Cardiac septum (tissue), 1 donor: ENCODE data around the gene FBXL3. TPM values are rescaled to one million over a fixed set of nuclear protein-coding genes. Genes with fewer than 3 reads are reported as not detected.
"Not testable (repeated sequence)": the region's sequence is repeated elsewhere in the genome, so short reads cannot be mapped to it uniquely, and the experiment has no call there.

Experiments used
- DNase-seq: peaks from one replicate; pipeline ENCODE4 v3.0.0-alpha.2; 2020; ENCODE audit warnings: low spot score
- intact Hi-C: fragments of 100-400 bp; cut with DNase I; formaldehyde crosslinking; loops from one replicate; pipeline ENCODE4 v1.14.0; 2022
- total RNA-seq: library from RNA; stranded (reverse); fragmentation: NEBNext Ultra II Directional; extraction: Animal tissue kit (Norgen Biotek cat#: 25700); gene quantifications from one replicate; pipeline ENCODE4 v1.2.1, GENCODE V29; 2021
- donor health status: DM: no; HTN: no; CAD: no.

Gene FBXL3
- total RNA-seq, 1 donor from 2014 or later = 35.1 TPM

DNA sequence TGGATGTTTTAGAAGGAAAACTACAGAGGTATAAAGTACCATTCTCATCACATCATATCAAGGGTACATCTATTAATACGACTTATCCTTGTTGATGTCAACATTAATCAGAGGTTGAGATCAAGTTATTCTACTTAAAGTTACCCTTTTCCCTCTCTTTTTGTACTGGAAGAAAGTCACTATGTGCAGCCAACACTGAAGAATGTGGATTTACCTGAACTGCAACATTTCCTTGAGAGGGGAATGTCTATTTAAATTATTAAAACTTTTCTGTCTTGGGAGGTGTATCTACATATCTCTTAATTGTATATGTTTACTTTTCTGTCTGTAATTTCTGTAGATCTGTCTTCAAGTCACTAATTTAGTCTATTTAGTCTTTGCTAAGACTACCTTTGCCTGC is 2.5 kb upstream of the FBXL3 start:
- DNase-seq = no peak
- intact Hi-C loops = no loop called here

DNA sequence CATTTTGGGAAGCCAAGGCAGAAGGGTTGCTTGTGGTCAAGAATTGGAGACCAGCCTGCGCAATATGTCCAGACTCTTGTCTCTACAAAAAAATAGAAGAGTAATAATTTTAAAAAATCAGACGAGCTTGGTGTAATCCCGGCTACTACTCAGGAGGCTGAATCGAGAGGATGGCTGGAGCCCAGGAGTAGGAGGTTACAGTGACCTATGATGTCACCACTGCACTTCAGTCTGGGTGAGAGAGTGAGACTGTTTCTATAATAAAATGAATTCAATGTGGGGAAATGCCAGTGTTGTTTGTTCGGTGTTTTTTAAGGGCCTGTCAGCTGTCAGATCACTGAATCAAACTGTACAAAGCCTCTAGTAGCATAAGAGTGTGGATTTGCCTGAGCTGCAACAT is 1.2 kb upstream of the FBXL3 start:
- no peak for DNase-seq
- intact Hi-C loops = no loop called here

DNA sequence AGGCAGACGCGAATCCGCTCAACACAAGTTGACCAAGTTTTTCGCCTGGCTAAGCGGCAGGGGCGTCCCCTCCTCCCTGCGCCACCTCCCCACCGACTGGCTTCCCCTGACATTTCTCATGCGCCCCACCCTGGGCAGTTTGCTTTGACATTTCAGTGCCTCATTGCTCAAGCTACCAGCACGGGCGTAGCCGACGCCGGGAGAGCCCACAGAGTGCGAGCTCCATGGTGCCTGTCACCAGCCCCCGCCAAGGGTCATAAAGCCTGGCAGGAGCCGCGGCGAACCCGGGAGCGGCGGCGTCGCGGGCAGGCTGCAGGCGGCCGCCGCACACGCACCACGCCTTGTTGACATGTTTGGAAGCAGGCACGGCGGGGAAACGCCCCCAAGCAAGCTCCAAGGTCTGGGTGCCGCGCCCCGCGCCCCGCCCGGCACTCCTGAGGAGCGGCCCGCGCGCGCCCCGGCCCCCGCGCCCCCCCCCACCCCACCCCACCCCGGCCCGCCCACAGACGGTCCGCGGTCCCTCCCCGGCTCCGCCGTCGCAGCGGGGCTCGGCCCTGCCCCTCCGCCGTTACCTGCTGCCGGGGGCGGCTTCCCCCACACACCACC is 601 bp downstream of the FBXL3 start:
- intact Hi-C loops = loop anchor here (1.0 to 2.0 kb wide), 2 partner anchors 34 to 300 kb away; partner anchors contain the start of genes CLN5 and MYCBP2
- peak; percentile 90 for DNase-seq

DNA sequence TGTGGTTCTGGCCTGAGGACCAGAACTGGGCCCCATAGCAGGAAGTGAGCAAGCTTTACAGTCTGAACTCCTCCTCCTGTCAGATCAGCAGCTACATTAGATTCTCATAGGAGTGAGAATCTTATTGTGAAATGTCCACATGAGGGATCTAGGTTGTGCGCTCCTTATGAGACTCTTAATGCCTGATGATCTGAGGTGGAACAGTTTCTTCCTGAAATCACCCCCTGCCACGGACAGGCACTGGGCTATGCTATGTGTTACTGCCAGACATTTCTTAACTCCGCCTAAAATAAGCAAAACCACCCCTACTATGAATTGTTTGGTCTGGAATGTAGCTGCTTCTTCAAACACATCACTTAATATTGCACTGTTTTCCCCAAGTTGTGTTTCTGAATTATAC is 4.6 kb downstream of the FBXL3 start:
- intact Hi-C loops = no loop called here
- DNase-seq = no peak

DNA sequence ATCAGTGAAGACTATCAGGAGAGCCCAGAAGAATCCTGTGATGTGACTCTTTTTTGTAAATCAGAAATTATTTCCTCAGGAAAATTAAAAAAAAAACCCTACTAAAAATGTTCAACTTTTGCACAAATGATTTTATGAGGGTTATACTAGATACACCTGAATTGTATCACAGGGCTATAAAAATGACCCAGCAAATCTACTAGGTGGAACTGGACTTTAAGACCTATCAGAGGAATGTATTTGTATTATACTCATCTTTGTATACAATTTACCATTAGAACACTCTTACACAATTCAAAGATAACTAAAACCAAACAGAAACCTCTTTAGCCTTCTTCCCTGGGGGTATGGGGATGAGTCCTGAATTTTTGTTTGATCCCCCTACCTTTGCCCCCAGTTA is 7.2 kb downstream of the FBXL3 start:
- DNase-seq = no peak
- intact Hi-C loops = no loop called here

DNA sequence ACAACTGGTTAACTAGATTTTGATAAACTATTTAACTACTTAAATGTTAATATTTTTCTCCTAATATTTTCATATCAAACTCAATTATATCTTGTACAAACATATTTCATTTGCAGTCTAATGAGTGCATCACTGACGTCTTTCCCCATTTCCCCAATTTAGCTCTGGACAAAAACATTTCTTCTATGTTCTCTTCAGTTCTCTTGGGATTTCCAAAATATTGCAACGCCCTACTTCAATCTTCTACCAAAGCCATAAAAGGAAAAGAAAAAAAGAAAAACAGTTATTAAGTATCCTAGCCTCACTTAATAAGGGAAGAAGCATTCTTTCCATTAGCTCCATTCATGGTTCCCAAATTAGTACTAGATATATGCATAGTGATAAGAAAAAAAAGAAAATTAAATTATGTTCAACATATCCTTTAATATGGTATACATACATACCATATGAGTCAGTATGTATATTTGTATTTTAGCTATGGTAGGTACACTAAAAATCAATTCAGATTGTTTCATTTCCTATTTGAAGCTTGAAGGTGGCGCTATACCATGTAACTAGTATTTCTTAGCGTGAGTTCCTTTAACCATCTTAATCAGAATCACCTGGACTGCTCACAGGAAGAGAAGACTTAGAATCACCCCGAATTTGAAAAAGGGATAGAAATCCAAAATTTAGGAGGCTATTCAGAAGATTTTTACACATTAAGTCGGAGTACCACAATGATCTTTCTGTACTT is 9.9 kb downstream of the FBXL3 start:
- no peak for DNase-seq
- intact Hi-C loops = no loop called here

DNA sequence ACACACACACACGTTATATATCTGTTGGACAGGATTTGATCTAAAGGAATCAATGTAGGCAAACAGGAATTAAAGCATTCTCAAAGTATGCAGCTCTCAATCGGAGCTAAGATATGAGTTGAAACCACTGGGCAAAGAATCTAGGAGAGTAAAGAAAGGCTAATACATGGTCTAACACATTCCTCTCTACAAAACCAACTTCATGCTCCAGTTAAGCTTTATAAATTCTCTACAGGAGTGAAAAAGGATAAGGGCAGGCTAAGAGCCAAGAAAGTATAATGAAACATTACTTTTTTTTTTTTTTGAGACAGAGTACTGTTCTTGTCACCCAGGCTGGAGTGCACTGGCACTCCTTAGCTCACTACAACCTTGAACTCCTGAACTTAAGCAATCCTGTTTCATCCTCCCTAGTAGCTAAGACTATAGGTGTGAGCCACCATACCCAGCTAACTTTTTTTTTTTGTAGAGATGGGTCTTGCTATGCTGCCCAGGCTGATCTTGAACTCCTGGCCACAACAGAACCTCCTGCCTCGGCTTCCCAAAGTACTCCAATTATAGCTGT is 10.6 kb downstream of the FBXL3 start:
- intact Hi-C loops = no loop called here

DNA sequence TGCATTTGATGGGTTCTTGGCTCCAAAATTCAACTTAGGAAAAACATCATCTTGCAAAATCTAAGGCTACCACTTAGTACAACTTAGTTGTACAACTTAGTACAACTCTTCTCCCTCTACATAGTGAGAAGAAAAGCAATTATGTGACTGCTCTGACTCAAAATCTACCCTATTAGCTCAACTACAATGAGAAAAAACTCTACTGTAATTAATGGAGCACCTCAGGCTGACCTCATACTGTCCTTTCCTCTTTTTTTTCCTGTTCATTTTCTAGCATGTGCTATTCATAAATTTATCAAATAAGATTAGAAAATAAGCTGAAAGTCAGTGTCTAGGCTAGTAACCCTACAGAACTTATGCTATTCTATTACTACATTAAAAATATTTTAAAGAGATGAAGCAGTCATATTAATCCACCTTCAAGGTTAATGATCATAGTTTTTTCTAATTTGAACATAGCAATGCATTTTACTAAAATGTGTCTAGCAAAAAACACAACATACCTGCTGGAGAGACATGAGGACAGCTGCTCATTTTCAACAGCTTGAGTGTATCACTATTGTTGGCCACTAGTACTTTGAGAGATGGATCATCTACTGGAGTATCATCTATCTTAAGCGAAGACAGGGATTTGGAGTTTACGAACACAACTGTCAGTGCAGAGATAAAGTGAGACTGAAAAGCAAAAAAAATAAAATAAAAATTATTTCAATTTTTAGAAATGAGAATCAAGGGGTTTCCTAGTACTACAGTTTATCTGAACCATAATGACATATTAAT is 11.9 kb downstream of the FBXL3 start:
- DNase-seq = no peak
- intact Hi-C loops = no loop called here

More for the DNA sequence above, 10.6 kb downstream of the FBXL3 start:
- DNase-seq = no peak

DNA sequence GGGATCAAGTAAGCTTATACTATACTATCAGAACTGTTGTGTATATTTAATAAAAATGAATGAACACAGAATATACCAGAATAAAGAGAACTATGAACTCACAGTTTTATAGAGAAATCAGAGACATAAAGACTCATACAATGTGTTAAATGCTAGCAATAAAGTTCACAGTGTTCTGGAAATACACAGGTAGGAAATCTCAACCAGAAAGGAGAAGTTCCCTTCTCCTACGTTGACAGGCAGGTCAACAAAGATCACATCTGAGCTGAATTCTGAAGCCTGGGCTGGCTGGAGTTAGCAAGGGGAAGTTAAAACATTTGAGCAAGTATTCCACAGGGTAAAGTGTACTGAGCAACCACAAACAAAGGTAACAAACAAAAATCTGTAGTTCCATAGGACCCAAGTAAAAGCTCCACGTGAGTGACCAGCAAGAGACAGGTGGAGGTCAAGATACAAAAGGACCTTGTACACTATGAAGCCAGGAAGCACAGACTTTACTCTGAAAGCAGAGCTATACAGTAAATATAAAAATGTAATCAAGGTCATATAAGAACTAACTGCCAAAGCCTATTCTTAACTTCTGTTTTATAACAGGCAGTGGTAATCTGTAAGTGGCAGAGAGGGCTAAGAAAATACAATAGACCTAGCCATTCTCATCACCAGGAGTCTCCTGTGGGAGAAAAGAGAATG is 13.0 kb downstream of the FBXL3 start:
- no peak for DNase-seq
- intact Hi-C loops = no loop called here

DNA sequence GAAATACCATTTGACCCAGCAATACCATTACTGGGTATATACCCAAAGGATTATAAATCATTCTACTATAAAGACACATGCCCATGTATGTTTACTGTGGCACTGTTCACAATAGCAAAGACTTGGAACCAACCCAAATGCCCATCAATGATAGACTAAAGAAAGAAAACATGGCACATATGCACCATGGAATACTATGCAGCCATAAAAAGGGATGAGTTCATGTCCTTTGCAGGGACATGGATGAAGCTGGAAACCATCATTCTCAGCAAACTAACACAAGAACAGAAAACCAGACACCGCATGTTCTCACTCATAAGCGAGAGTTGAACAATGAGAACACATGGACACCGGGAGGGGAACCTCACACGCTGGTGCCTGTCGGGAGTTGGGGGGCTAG is 17.2 kb downstream of the FBXL3 start:
- intact Hi-C loops = not testable (repeated sequence)

DNA sequence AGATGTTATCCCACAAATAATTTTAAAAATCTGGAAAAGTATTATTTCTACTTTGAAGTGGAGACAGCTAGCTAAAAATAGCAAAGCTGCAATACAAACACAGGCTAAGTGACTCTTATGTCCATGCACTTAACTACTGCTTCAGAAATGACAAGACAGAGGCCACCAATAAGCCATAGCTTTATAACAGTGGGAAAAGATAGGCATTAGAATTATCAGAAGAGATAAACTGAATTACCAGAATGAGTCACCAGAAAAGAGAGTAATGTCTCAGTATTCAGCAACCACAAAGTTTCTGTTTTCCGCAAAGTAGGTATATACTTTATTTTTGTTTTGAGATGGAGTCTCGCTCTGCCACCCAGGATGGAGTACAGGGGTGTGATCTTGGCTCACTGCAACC is 17.9 kb downstream of the FBXL3 start:
- DNase-seq = no peak
- intact Hi-C loops = no loop called here

More for the DNA sequence above, 17.2 kb downstream of the FBXL3 start:
- not testable (repeated sequence) for DNase-seq

DNA sequence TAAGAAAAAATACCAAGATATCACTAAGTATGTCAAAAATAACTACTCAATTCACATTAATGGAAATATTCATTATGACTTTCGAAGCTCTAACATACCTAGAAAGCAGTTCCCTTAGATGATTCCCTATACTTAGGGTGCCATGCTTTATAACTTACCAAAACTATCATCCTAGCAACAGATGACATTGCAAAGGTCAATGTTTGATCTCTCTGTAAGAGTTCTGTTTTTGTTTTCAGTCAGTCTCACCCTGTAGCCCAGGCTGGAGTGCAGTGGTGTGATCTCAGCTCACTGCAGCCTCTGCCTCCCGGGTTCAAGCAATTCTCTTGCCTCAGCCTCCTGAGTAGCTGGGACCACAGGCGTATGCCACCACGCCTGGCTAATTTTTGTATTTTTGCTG is 18.6 kb downstream of the FBXL3 start:
- DNase-seq, intact Hi-C loops: not testable (repeated sequence)

DNA sequence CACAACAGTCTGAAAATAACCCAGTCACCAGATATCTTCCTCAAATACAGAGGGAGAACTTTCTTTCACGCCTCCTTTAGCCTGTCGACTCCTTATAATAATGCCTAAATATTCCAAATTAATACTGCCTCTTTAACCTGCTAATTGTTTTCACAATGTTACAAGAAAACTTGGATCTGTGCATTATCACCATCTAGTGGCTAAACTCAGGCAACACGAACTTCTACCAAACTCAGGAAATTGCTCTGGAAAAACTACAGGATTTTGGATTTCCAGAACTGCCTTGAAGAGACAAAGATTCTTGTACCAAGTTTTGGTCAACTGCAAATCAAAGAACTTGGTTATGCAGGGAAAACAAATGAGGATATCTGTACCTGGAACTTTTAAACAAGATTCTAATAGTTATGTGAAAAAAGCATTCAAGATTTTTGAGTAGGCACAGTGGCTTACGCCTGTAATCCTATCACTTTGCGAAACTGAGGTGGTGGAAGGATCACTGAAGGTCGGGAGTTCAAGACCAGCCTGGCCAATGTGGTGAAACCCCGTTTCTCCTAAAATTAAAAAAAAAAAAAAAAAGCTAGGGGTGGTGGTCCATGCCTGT is 24.3 kb downstream of the FBXL3 start:
- no peak for DNase-seq
- intact Hi-C loops = no loop called here

DNA sequence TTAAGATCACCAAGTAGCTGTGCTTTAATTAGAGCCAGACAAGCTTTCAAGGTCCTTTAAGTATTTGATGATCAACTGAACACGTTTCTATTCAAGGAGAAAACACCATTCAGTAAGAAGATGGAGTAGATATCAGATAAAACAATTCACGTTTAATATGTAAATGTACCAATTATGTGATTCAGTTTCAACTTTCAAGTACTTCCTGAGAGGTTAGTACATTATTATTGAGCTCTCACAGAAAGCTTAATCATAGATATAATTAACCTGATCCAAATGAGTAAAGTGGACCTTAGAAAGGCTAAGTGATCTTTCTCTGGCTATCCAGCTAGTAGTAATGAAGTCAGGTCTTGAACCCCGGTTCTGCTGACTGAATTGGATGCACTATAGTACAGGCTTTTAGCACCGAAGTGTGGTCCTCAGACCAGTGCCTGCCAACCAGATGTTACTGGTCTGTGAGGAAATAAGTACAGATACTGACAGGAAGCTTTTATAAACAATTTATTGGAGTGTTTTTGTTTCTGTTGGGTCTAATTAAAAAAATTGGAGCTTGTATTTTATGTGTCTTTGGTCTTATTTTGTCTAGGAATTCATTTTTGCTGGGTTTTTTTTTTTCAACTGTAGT is 24.9 kb downstream of the FBXL3 start:
- no peak for DNase-seq
- intact Hi-C loops = no loop called here

DNA sequence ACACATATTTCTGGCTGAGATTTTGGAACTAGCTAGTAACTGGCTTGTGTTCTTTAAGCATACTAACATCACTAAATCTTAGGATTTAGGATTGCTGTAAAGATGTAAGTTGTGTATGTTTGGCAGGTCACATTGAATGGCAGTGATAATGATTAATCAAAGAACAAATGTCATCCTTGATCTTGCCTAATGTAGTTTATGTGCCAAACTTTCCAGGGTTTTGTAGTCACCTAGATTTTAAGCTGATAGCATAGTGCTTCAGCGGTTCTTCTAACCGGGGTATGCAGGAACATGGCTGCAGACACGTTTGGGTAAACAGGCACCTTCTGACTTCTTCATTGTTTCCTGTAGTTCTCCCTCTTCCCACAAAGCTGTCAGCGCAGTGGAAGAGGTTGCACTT is 25.4 kb downstream of the FBXL3 start:
- DNase-seq = no peak
- intact Hi-C loops = no loop called here

DNA sequence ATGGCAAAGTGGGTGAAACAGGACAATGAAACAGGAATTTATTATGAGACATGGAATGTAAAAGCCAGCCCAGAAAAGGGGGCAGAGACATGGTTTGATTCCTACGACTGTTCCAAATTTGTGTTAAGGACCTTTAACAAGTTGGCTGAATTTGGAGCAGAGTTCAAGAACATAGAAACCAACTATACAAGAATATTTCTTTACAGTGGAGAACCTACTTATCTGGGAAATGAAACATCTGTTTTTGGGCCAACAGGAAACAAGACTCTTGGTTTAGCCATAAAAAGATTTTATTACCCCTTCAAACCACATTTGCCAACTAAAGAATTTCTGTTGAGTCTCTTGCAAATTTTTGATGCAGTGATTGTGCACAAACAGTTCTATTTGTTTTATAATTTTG is 26.5 kb downstream of the FBXL3 start:
- intact Hi-C loops = no loop called here
- DNase-seq = no peak

DNA sequence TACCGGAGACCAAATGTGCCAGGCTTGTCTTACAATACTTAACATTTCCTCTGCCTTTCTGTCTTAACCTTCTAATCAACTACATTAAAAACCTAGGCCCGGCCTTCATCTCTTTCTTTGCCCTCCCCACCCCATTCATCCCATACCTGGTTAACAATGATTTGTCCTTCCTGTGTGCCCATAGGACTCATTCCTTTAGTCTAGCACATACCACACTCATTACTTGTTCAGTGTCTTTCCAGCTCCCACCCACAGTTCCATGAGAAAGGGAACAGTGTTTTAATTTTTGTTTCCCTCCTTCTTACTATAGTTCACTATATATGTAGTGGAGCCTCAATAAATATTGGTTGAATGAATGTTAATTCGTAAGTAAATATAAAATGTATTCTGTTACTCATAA is 32.7 kb downstream of the FBXL3 start:
- intact Hi-C loops = no loop called here

DNA sequence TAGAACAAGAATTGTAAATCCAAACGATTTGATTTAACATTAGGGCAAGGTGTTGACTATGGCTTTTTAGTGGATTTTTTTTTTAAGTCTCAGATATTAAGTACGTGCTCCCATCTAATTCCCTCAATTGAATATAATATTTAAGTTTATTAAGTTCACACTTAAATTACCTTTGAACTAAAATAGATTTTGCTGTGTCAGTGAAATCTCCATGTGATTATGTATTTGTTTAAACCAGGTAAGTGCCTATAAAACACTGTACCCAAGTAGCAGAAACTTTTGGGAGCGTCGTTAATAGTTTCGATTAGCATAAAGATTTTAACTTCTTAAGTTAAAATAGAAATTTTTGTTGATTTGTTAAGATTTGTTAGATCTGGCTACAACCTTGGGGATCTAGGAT is 33.5 kb downstream of the FBXL3 start:
- DNase-seq = no peak
- intact Hi-C loops = no loop called here

More for the DNA sequence above, 32.7 kb downstream of the FBXL3 start:
- no peak for DNase-seq

DNA sequence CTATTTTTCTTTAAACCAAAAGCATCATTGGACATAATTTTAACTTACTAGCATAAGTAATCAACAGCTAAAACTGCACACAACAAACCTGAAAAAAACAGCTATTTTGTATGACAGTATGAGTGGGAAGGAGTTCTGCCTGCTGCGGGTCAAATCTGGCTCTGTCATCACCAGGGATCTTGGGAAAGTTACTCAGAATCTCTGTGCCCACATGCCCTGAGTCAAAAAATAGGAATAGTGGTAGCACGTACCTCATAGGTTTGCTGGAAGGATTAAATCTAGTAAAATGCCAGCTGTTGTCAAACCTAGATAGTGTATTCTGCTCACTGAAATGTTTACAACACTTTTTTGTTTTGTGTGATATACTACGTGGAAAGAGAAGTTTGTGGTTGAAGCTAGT is 33.9 kb downstream of the FBXL3 start:
- no peak for DNase-seq
- intact Hi-C loops = no loop called here
